Measurements from ENCODE around the gene MSI2. TPM values are rescaled to one million over a fixed set of nuclear protein-coding genes. Genes with fewer than 3 reads are reported as not detected.

The MSI2 gene
- total RNA-seq, 2 donors from 2014 or later, result 53.1 to 74.0 TPM

DNA sequence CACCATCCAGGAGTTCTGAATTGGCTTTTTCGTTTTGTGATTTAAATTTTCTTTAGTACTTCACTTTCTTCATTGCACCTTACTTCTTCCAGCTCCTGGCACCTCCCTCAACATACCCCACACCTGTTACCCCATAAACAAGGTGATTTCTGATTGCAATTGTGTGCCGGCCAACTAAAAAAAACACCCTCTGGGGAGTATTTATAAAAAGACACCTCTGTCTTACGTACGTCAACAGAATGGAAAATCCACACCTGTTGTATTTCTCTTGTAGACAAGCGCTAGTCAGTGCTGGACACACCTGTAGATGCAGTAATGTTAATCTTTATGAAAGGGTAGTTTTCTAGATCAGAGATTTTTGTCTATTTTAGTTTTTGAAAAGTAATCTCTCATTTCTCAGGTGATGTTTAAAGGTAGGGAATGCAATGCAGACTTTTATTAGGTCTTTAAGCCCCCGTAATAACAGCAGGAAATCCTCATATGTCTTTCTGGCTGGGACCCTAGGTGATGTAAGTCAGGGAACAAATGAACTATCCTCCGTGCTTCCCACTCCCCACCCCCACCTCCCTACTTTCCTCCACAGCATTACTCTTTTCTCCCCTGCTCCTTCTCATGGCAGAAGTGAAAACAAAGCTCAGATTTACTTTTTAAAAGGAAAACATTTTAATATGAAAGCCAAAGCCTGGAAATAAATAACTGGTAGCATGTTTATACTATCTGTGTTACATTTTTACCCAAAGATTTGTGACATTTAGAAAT, 4.2 kb downstream of the MSI2 start:
- H3K4me1 ChIP-seq (replicated peaks), result no peaks in the 10 kb centered on the region
- 47% methylated on average over 7 of the region's 7 CpGs for WGBS
- no peaks in the 10 kb centered on the region for H3K36me3 ChIP-seq
- no peak overlapping the region for H3K4me3 ChIP-seq
- intact Hi-C loops (cut with DNase I), result no loop called here
- no peaks in the 10 kb centered on the region for H3K27me3 ChIP-seq (replicated peaks; ENCODE audit: insufficient read depth)
- no peak for DNase-seq (ENCODE audit: low spot score)
- H3K27ac ChIP-seq, result no peak overlapping the region
- no peak for TF ChIP-seq POLR2A (IDR thresholded peaks at IDR 0.05)
- TF ChIP-seq, protein P1, sequence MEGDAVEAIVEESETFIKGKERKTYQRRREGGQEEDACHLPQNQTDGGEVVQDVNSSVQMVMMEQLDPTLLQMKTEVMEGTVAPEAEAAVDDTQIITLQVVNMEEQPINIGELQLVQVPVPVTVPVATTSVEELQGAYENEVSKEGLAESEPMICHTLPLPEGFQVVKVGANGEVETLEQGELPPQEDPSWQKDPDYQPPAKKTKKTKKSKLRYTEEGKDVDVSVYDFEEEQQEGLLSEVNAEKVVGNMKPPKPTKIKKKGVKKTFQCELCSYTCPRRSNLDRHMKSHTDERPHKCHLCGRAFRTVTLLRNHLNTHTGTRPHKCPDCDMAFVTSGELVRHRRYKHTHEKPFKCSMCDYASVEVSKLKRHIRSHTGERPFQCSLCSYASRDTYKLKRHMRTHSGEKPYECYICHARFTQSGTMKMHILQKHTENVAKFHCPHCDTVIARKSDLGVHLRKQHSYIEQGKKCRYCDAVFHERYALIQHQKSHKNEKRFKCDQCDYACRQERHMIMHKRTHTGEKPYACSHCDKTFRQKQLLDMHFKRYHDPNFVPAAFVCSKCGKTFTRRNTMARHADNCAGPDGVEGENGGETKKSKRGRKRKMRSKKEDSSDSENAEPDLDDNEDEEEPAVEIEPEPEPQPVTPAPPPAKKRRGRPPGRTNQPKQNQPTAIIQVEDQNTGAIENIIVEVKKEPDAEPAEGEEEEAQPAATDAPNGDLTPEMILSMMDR (IDR thresholded peaks at IDR 0.05), result no peak
- no peak for TF ChIP-seq POLR2AphosphoS5 (IDR thresholded peaks at IDR 0.05)
- no peaks in the 10 kb centered on the region for H3K9me3 ChIP-seq

DNA sequence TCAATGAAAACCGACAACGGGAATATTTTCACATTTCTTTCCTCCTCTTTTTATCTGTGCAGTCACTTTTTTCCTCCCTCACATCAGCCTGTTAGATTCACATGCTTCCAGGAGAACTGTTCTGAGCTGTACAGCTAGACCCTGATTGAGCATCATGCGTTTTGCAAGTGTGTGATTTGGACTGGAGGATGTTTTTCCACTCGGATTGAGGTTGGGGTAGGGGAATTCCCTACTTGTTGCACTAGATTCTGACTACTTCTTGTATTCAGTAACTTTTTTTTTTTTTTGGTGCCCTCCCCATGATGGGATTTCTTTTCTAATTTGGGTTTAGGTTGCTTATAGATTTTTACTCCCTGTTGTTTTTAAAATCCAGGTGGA, 4.8 kb downstream of the MSI2 start:
- Histone ChIP-seq H3K27ac (no peak overlapping the region), H3K4me1 (replicated peaks) (no peaks in the 10 kb centered on the region), H3K9me3 (no peaks in the 10 kb centered on the region), H3K4me3 (no peak overlapping the region), H3K36me3 (no peaks in the 10 kb centered on the region), H3K27me3 (replicated peaks; ENCODE audit: insufficient read depth) (no peaks in the 10 kb centered on the region)
- WGBS, result 45% methylated on average over 4 of the region's 4 CpGs
- no peak for DNase-seq (ENCODE audit: low spot score)
- TF ChIP-seq POLR2A (IDR thresholded peaks at IDR 0.05), result no peak
- TF ChIP-seq, protein P1 (IDR thresholded peaks at IDR 0.05), result no peak
- no peak for TF ChIP-seq POLR2AphosphoS5 (IDR thresholded peaks at IDR 0.05)
- intact Hi-C loops (cut with DNase I), result no loop called here

DNA sequence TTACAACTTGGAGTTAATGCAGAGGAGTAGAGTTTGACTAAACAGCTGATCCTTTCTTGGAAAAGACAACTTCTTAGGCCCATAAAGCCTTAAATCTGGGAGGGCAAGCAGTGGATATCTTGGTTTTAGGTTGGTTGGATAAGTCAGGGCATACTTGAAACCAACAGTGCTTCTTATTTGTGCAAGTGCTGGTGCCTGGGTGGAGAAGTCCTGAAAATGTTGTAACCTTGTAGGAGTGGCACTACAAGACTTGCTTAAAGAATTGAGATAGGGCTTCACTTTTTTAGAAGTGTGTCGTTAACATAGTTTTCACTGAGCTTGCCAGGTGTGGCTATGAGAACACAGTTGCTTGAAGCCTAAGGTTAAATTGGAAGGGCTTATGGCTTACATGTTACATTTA, 6.2 kb downstream of the MSI2 start:
- WGBS, result 50% methylated on average over 1 of the region's 1 CpG
- intact Hi-C loops (cut with DNase I), result no loop called here
- no peak for DNase-seq (ENCODE audit: low spot score)
- Histone ChIP-seq H3K4me3 (no peak overlapping the region), H3K36me3 (no peaks in the 10 kb centered on the region), H3K27ac (no peak overlapping the region), H3K4me1 (replicated peaks) (no peaks in the 10 kb centered on the region), H3K9me3 (no peaks in the 10 kb centered on the region), H3K27me3 (replicated peaks; ENCODE audit: insufficient read depth) (no peaks in the 10 kb centered on the region)
- no peak for TF ChIP-seq POLR2AphosphoS5 (IDR thresholded peaks at IDR 0.05)
- no peak for TF ChIP-seq POLR2A (IDR thresholded peaks at IDR 0.05)
- TF ChIP-seq, protein P1 (IDR thresholded peaks at IDR 0.05), result no peak

DNA sequence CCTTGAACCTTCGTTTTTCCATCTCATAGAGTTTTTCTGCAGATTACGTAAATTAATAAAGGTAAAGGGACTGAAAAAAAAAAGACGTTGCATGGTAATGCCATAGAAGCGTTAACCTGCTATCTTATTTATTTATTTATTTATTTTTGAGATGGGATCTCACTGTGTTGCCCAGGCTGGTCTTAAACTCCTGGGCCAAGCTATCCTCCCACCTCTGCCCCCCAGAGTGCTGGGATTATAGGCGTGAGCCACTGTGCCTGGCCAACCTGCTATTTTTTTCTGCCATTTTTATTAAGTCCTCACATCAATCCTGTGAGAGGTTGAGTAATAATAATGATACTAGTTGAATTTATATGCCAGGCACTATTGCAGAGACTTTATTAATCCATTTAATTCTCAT, 7.9 kb downstream of the MSI2 start:
- no peak overlapping the region for H3K4me3 ChIP-seq
- no peaks in the 10 kb centered on the region for H3K9me3 ChIP-seq
- H3K27me3 ChIP-seq (replicated peaks; ENCODE audit: insufficient read depth), result no peaks in the 10 kb centered on the region
- H3K4me1 ChIP-seq (replicated peaks), result no peaks in the 10 kb centered on the region
- WGBS, result 90% methylated on average over 5 of the region's 5 CpGs
- H3K36me3 ChIP-seq, result no peaks in the 10 kb centered on the region
- no peak for DNase-seq (ENCODE audit: low spot score)
- intact Hi-C loops (cut with DNase I), result no loop called here
- no peak overlapping the region for H3K27ac ChIP-seq
- TF ChIP-seq POLR2AphosphoS5 (IDR thresholded peaks at IDR 0.05), result no peak

DNA sequence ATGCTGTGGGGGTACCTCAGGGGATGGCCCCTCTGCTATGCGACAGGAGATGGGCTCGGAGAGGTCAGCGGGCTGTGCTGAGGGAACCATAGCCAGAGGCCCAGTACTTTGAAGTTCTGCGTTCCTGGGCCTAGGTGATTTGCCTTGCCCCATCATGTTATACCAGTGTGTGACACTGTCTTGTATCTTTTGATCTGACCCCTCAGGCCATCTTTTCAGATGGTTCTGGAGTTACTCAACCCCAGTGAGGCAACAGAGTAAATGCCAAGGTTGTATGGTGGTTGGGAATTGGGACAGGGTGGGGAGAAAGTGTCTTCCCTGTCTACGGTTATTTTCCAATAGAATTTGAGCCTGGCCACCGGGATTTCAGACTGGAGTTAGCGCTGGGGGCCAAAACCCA, 8.5 kb downstream of the MSI2 start:
- Histone ChIP-seq H3K27ac (no peak overlapping the region), H3K9me3 (no peaks in the 10 kb centered on the region), H3K4me3 (no peak overlapping the region), H3K4me1 (replicated peaks) (no peaks in the 10 kb centered on the region), H3K27me3 (replicated peaks; ENCODE audit: insufficient read depth) (no peaks in the 10 kb centered on the region), H3K36me3 (no peaks in the 10 kb centered on the region)
- 73% methylated on average over 7 of the region's 7 CpGs for WGBS
- no peak for DNase-seq (ENCODE audit: low spot score)
- TF ChIP-seq POLR2A (IDR thresholded peaks at IDR 0.05) (no peak), POLR2AphosphoS5 (IDR thresholded peaks at IDR 0.05) (no peak)
- TF ChIP-seq, protein P1 (IDR thresholded peaks at IDR 0.05), result no peak
- intact Hi-C loops (cut with DNase I), result no loop called here
